ENCODE results near the gene ROBO1.

GRCh38 chr3:79632842-79633241 lies 135.0 kb downstream of the ROBO1 start:
- no peak for TF ChIP-seq CTCF (IDR thresholded peaks at IDR 0.05)
- TF ChIP-seq EZH2 (IDR thresholded peaks at IDR 0.05; ENCODE audit: borderline replicate concordance, insufficient read depth, low read depth, low read length, poor library complexity, severe bottlenecking): no peak

Data from B cell (primary cell).